ENCODE data around the gene CMPK1.

Gene CMPK1

DNA sequence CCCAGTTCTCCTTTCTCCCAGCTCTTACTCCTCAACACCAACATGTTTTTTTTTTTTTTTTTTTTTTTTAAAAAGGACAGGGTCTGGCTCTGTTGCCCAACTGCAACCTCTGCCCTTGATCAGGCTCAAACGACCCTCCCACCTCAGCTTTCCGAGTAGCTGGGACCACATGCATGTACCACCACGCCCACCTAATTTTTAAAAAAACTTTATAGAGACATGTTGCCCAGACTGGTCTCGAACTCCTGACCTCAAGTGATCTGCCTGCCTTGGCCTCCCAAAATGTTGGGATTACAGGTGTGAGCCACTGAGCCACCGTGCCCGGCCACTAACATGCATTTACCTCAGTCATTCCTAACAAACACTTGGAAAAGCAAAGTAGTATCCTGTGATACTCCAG lies 51.4 kb downstream of the CMPK1 start:
- H3K79me2 ChIP-seq (ENCODE audit: insufficient read depth, low read length) = no peaks in the 10 kb centered on the region
- no peak overlapping the region for H2AFZ ChIP-seq (ENCODE audit: low read length)
- no peaks in the 10 kb centered on the region for H3K4me1 ChIP-seq (ENCODE audit: insufficient read depth, low read length, poor library complexity, severe bottlenecking)
- TF ChIP-seq, protein P1, sequence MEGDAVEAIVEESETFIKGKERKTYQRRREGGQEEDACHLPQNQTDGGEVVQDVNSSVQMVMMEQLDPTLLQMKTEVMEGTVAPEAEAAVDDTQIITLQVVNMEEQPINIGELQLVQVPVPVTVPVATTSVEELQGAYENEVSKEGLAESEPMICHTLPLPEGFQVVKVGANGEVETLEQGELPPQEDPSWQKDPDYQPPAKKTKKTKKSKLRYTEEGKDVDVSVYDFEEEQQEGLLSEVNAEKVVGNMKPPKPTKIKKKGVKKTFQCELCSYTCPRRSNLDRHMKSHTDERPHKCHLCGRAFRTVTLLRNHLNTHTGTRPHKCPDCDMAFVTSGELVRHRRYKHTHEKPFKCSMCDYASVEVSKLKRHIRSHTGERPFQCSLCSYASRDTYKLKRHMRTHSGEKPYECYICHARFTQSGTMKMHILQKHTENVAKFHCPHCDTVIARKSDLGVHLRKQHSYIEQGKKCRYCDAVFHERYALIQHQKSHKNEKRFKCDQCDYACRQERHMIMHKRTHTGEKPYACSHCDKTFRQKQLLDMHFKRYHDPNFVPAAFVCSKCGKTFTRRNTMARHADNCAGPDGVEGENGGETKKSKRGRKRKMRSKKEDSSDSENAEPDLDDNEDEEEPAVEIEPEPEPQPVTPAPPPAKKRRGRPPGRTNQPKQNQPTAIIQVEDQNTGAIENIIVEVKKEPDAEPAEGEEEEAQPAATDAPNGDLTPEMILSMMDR (conservative IDR thresholded peaks at IDR 0.05; ENCODE audit: low read length) = no peak
- no peak for TF ChIP-seq EZH2phosphoT487 (IDR thresholded peaks at IDR 0.05; ENCODE audit: borderline replicate concordance)
- H3K9ac ChIP-seq (ENCODE audit: low read depth, low read length, poor library complexity, severe bottlenecking) = no peak overlapping the region
- H3K9me2 ChIP-seq (replicated peaks; ENCODE audit: low read depth, low read length) = no peaks in the 10 kb centered on the region
- no peak overlapping the region for H3K4me3 ChIP-seq (ENCODE audit: low read length, poor library complexity, severe bottlenecking)
- H4K20me1 ChIP-seq (ENCODE audit: insufficient read depth, low read length, poor library complexity, severe bottlenecking) = no peaks in the 10 kb centered on the region
- peaks cover 17% of the 10 kb centered on the region; the same call in 1 of the 2 replicates for H3K36me3 ChIP-seq (ENCODE audit: insufficient read depth, low read length)
- H3K9me3 ChIP-seq (ENCODE audit: insufficient read depth, low read depth, low read length) = no peaks in the 10 kb centered on the region
- H3F3A ChIP-seq (ENCODE audit: low read depth) = no peaks in the 10 kb centered on the region
- H3K27me3 ChIP-seq (ENCODE audit: insufficient read depth, low read length, poor library complexity, severe bottlenecking) = no peaks in the 10 kb centered on the region
- no peak overlapping the region for H3K4me2 ChIP-seq (ENCODE audit: low read depth, low read length, poor library complexity, severe bottlenecking)

DNA sequence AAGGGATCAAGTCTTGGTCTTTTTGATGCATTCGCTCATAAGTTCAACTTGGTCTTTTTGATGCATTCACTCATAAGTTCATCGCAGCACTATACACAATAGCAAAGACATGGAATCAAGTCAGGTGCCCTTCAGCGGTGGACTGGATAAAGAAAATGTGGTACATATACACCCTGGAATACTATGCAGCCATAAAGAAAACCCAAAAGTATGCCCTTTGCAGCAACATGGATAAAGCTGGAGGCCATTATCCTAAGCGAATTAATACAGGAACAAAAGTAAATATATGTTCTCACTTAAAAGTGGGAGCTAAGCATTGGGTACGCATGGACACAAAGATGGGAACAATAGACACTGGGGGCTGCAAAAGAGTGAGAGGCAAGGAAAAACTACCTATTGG lies 52.7 kb downstream of the CMPK1 start:
- H3K4me2 ChIP-seq (ENCODE audit: low read depth, low read length, poor library complexity, severe bottlenecking) = no peak overlapping the region
- H3K4me1 ChIP-seq (ENCODE audit: insufficient read depth, low read length, poor library complexity, severe bottlenecking) = no peaks in the 10 kb centered on the region
- no peaks in the 10 kb centered on the region for H4K20me1 ChIP-seq (ENCODE audit: insufficient read depth, low read length, poor library complexity, severe bottlenecking)
- TF ChIP-seq, protein P1 (conservative IDR thresholded peaks at IDR 0.05; ENCODE audit: low read length) = no peak
- TF ChIP-seq EZH2phosphoT487 (IDR thresholded peaks at IDR 0.05; ENCODE audit: borderline replicate concordance) = no peak
- H3K4me3 ChIP-seq (ENCODE audit: low read length, poor library complexity, severe bottlenecking) = no peak overlapping the region
- H3K9ac ChIP-seq (ENCODE audit: low read depth, low read length, poor library complexity, severe bottlenecking) = no peak overlapping the region
- H3F3A ChIP-seq (ENCODE audit: low read depth) = no peaks in the 10 kb centered on the region
- no peaks in the 10 kb centered on the region for H3K9me2 ChIP-seq (replicated peaks; ENCODE audit: low read depth, low read length)
- no peaks in the 10 kb centered on the region for H3K79me2 ChIP-seq (ENCODE audit: insufficient read depth, low read length)
- no peak overlapping the region for H2AFZ ChIP-seq (ENCODE audit: low read length)
- no peaks in the 10 kb centered on the region for H3K27me3 ChIP-seq (ENCODE audit: insufficient read depth, low read length, poor library complexity, severe bottlenecking)
- no peaks in the 10 kb centered on the region for H3K9me3 ChIP-seq (ENCODE audit: insufficient read depth, low read depth, low read length)
- H3K36me3 ChIP-seq (ENCODE audit: insufficient read depth, low read length) = peaks cover 10% of the 10 kb centered on the region; the same call in 1 of the 2 replicates

DNA sequence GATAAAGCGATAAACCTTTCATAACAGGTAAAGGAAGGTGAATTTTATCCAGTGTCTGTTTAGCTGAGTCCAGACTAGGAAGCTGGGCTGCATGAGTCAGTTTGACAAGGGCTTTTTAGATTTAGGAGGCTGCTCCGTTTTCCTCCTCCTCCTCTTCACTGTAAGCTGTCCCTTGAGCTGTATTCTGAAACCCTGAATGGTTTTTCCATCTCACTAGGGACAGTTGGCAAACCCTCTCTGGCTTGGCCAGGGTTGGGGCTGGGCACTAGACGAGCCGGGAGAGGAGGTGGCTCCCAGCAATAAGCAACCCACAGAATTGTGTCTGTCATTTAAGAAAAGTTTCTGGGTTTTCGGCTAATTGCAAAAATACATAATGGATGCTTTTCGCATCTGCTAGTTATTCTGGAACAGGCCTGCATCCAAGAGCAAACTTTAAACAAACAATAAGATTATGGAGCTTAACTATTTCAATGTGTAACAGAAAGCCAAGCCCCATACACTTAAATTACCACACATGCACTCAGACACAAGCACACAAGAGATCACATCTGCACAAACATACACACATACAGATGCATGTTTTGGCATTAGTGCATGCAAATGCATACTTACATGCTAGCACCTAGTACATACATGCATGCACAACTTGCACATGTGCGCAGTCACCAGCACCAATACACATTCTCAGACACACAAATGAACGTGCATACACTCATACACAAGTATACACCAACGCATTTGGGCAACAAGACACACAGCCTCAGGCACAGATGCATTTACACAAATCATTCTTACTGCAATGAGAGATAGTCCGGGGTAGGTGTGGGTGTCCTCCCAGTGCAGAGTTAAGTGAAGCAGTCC lies 54.7 kb downstream of the CMPK1 start:
- H3K4me3 ChIP-seq (ENCODE audit: low read length, poor library complexity, severe bottlenecking) = no peak overlapping the region
- H3K27me3 ChIP-seq (ENCODE audit: insufficient read depth, low read length, poor library complexity, severe bottlenecking) = no peaks in the 10 kb centered on the region
- H3K36me3 ChIP-seq (ENCODE audit: insufficient read depth, low read length) = peaks cover under 1% of the 10 kb centered on the region; the same call in 1 of the 2 replicates
- H3K9ac ChIP-seq (ENCODE audit: low read depth, low read length, poor library complexity, severe bottlenecking) = no peak overlapping the region
- H3K4me1 ChIP-seq (ENCODE audit: insufficient read depth, low read length, poor library complexity, severe bottlenecking) = no peaks in the 10 kb centered on the region
- no peaks in the 10 kb centered on the region for H3F3A ChIP-seq (ENCODE audit: low read depth)
- no peaks in the 10 kb centered on the region for H3K9me3 ChIP-seq (ENCODE audit: insufficient read depth, low read depth, low read length)
- H2AFZ ChIP-seq (ENCODE audit: low read length) = no peak overlapping the region
- no peak for TF ChIP-seq EZH2phosphoT487 (IDR thresholded peaks at IDR 0.05; ENCODE audit: borderline replicate concordance)
- TF ChIP-seq, protein P1 (conservative IDR thresholded peaks at IDR 0.05; ENCODE audit: low read length) = no peak
- no peaks in the 10 kb centered on the region for H4K20me1 ChIP-seq (ENCODE audit: insufficient read depth, low read length, poor library complexity, severe bottlenecking)
- no peak overlapping the region for H3K4me2 ChIP-seq (ENCODE audit: low read depth, low read length, poor library complexity, severe bottlenecking)
- no peaks in the 10 kb centered on the region for H3K79me2 ChIP-seq (ENCODE audit: insufficient read depth, low read length)
- H3K9me2 ChIP-seq (replicated peaks; ENCODE audit: low read depth, low read length) = no peaks in the 10 kb centered on the region

All from Loucy (cell line).